AG10803 (cell line): ENCODE measurements around the gene FAM107A.

Source experiments
- DNase-seq: peaks from one replicate; pipeline ENCODE4 v3.0.0; 2010; ENCODE audit warnings: low read depth
- H3K4me3 ChIP-seq: 2 replicates; pipeline ENCODE4 v1.5.1; 2011; ENCODE audit warnings: mild to moderate bottlenecking, low read length, control low read depth
- TF ChIP-seq, protein P1 (sequence below): conservative IDR thresholded peaks from 2 replicates; pipeline ENCODE4 v1.5.1; 2011; ENCODE audit warnings: mild to moderate bottlenecking, low read length, control low read depth, inconsistent platforms

Gene FAM107A

GRCh38 chr3:58537412-58538301 is 39.5 kb downstream of the FAM107A start:
- TF ChIP-seq, protein P1, sequence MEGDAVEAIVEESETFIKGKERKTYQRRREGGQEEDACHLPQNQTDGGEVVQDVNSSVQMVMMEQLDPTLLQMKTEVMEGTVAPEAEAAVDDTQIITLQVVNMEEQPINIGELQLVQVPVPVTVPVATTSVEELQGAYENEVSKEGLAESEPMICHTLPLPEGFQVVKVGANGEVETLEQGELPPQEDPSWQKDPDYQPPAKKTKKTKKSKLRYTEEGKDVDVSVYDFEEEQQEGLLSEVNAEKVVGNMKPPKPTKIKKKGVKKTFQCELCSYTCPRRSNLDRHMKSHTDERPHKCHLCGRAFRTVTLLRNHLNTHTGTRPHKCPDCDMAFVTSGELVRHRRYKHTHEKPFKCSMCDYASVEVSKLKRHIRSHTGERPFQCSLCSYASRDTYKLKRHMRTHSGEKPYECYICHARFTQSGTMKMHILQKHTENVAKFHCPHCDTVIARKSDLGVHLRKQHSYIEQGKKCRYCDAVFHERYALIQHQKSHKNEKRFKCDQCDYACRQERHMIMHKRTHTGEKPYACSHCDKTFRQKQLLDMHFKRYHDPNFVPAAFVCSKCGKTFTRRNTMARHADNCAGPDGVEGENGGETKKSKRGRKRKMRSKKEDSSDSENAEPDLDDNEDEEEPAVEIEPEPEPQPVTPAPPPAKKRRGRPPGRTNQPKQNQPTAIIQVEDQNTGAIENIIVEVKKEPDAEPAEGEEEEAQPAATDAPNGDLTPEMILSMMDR: no peak
- H3K4me3 ChIP-seq: no peak overlapping the region
- DNase-seq: no peak

DNA sequence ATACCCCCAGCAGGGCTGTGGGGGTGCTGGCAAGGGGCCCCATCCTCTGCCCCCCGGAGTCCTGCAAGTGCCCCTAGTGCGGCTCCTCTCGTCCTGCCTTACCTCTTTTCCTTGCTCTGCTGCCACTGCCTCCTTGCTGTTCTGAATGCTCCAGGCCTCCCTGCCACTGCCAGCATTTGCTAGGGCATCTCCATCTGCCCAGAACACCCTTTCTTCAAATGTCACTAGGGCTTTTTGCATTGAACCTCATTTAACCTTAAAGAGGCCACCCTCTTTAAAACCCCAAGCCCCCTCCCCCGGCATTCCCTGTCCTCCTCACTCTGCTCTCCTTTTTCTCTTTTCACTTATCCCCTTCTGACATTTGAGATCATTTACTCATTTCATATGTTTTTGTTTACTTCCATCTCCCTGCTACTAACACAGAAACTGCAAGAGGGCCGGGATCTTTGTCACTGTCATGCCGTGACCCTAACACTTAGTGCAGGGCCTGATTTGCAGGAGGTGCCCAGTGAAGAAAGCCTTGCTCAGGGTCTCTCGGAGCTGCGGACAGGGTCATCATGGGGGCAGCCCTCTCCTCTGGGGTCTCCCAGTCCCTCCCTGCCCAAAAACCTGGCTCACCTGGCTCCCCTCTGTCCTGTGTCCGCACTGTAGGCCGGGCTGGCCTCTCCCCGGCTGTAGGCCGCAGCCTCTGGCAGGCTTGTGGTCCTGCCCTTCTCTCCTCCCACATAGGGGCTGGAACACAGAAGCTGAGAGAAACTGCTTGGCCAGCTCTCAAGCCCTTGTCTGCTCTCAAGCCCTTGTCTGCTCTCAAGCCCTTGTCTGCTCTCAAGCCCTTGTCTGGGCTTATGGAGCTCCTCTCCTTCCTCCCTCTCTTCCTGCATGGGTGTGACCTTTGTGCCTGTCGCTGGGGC is 40.4 kb downstream of the FAM107A start, which contains the start of gene ACOX2:
Gene ACOX2, minus strand, starts transcription at position 690 of the 911 bp plus-strand sequence. CDS start 2,084 bp downstream, outside the sequence.
- H3K4me3 ChIP-seq: peak within 1 kb of the TSS; percentile 65
- peak; percentile 79 for DNase-seq
- TF ChIP-seq, protein P1: no peak

DNA sequence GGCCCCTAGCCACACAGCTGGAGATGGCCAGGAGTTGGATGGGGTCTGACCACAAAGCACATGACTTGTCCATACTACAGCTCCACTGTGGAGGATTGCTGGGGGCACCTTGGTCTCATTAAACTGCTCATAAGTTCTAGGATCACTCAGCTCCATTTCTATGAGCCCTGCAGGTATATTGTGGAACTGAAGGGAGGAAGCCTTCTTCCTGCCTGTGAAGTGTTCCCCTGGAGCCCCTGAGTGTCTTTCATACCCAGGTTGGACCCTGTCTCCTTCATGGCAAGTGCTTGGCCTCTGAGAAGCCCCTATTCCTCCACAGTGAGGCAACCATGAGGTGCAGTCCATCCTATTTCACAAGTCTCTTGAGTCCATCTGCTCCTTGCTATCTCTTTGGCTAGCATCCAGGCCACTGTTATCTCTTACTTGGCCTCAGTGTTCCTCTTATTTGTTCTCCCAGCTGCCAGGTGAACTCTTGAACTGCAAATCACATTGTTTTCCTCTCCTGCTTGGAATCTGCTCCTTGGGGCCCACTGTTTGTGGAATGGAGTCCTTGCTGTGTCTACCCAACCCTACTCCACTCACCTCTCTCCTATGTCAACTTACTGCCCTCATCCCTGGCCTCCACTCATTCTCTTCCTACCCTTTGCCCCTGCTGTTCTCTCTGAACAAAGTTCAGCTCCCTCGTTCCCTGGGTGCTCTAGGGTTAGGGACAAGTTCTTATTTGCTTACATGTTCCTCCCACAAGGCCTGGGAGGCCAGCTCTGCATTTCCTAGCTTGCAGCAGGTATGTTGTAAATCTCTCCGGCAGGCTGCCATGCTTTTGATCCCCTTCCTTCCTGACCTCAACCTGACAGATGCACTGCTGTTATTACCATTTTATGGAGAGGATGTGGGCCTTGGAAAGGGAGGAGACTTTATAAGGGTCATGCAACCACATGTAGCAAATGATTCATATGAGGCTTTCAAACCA is 41.4 kb downstream of the FAM107A start:
- peak; percentile 23 for DNase-seq

GRCh38 chr3:58534592-58535494 is 42.3 kb downstream of the FAM107A start:
- DNase-seq: no peak
- no peak overlapping the region for H3K4me3 ChIP-seq
- TF ChIP-seq, protein P1: no peak

More for the DNA sequence above, 41.4 kb downstream of the FAM107A start:
- TF ChIP-seq, protein P1: no peak
- peak overlapping the region; percentile 23; the same call in 1 of the 2 replicates for H3K4me3 ChIP-seq

DNA sequence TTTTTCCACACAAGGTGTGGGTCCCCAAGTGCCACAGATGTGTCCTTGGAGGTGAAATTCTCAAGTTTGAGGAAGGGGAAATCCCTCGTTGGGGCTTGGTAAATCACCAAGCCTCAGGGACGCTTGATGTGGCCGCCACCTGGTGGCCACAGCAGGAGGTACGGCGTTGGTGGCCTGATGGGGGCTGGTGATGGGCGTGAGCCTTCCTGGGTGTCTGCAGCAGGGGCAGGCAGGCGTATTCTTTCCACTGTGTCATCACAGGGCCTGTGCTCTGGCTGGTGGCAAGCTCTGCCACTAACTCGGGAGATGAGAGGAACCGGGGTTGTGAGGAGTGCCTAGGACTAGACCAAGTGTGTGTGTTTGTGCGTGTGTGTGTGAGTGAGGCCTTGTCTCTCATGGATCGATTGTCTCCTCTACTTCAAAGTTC is 44.4 kb downstream of the FAM107A start:
- H3K4me3 ChIP-seq: no peak overlapping the region
- DNase-seq: peak; percentile 59
- TF ChIP-seq, protein P1: peak; percentile 87
